H1 (cell line): Measurements from ENCODE around the gene RHOC. TPM values are rescaled to one million over a fixed set of nuclear protein-coding genes. Genes with fewer than 3 reads are reported as not detected.

Experiments
- BRCA1 ChIP-seq: IDR thresholded peaks from 2 replicates; pipeline ENCODE4 v1.6.1; 2012; ENCODE audit warnings: low read depth, low read length, improper control_type of control experiment
- KDM4A ChIP-seq: IDR thresholded peaks from one replicate; pipeline ENCODE4 v1.7.1; 2012; ENCODE audit warnings: low read depth, mild to moderate bottlenecking, moderate library complexity, low read length, inconsistent platforms; ENCODE audit not compliant: severe bottlenecking
- POLR2AphosphoS5 ChIP-seq: IDR thresholded peaks from 2 replicates; pipeline ENCODE4 v1.6.1; 2011; ENCODE audit warnings: low read depth, low read length
- RXRA ChIP-seq: IDR thresholded peaks from 2 replicates; pipeline ENCODE4 v1.6.1; 2011; ENCODE audit warnings: low read depth, mild to moderate bottlenecking, low read length, moderate library complexity; ENCODE audit not compliant: insufficient read depth
- SP2 ChIP-seq: IDR thresholded peaks from 2 replicates; pipeline ENCODE4 v1.6.1; 2012; ENCODE audit warnings: mild to moderate bottlenecking, low read length, inconsistent platforms
- TAF1 ChIP-seq: IDR thresholded peaks from 2 replicates; pipeline ENCODE4 v1.6.1; 2011; ENCODE audit warnings: mild to moderate bottlenecking, low read depth, low read length
- TBP ChIP-seq: IDR thresholded peaks from 2 replicates; pipeline ENCODE4 v1.6.1; 2011; ENCODE audit warnings: low read depth, low read length, improper control_type of control experiment
- polyA plus RNA-seq, 7 experiments: library from polyadenylated mRNA; depleted of rRNA in 3 of 7; stranded (reverse) in 5 of 7; unstranded in 2 of 7; fragments of >200 nt in 5 of 7; fragments of 200-250 nt in 2 of 7; gene quantifications; 1 replicate in 5 of 7; 2 replicates in 1 of 7; 4 replicates in 1 of 7; pipeline versions ENCODE4 v1.2.1 to v1.2.3, GENCODE V29; 2011 to 2013; ENCODE audit warnings: missing spikeins in 2 of 7, mixed read lengths in 2 of 7
- total RNA-seq: library from RNA; stranded (reverse); fragmentation: NEBNext Ultra II Directional; extraction: Animal tissue kit (Norgen Biotek cat#: 25700); gene quantifications from 2 replicates; pipeline ENCODE4 v1.2.1, GENCODE V29; 2021

The RHOC gene
- total and polyA plus RNA-seq, 2 of the 8 experiments (the other 6 are each of a cell fraction or from before 2014, with no cell fraction given), result 53.6 to 97.5 TPM

GRCh38 chr1:112694363-112694929 lies 12.5 kb downstream of the RHOC start (continued):
- TF ChIP-seq TBP (no peak), SP2 (no peak), POLR2AphosphoS5 (no peak), RXRA (no peak), KDM4A (no peak), BRCA1 (no peak), TAF1 (no peak)
